Posterior cingulate gyrus (tissue), 11 donors: Measurements from ENCODE around the gene CCSER1.
"Not testable (repeated sequence)": the region's sequence is repeated elsewhere in the genome, so short reads cannot be mapped to it uniquely, and the experiment has no call there.

Experiments used
- DNase-seq, 10 donors: peaks; one replicate each; pipeline versions ENCODE4 v3.0.0 to v3.0.0-alpha.2; 2020 to 2021; ENCODE audit warnings: mixed read lengths in 3 of 10
- intact Hi-C: fragments of 100-400 bp; cut with DNase I; formaldehyde crosslinking; loops from one replicate; pipeline ENCODE4 v1.15.1; 2023

Gene CCSER1

GRCh38 chr4:90780193-90780592 lies 653.0 kb downstream of the CCSER1 start:
- DNase-seq = no peak
- intact Hi-C loops = no loop called here

GRCh38 chr4:90786602-90787001 lies 659.4 kb downstream of the CCSER1 start:
- intact Hi-C loops = no loop called here
- DNase-seq = no peak

- intact Hi-C loops = no loop called here
- no peak for DNase-seq
Measured at GRCh38 chr4:90792696-90793095, 665.5 kb downstream of the CCSER1 start.

- peak in 1 of 10 donors; percentile 68 for DNase-seq
- intact Hi-C loops = no loop called here
Measured at GRCh38 chr4:90798948-90799347, 671.8 kb downstream of the CCSER1 start.

- intact Hi-C loops = no loop called here
- DNase-seq = peak in 1 of 10 donors; percentile 55
Measured at GRCh38 chr4:90799895-90800294, 672.7 kb downstream of the CCSER1 start.

- intact Hi-C loops = no loop called here
- no peak for DNase-seq
Measured at GRCh38 chr4:90815569-90815968, 688.4 kb downstream of the CCSER1 start.

GRCh38 chr4:90816754-90817153 lies 689.6 kb downstream of the CCSER1 start:
- intact Hi-C loops = no loop called here
- DNase-seq = no peak

- DNase-seq = no peak
- intact Hi-C loops = no loop called here
Measured at GRCh38 chr4:90824266-90825150, 697.3 kb downstream of the CCSER1 start.

- no peak for DNase-seq
- intact Hi-C loops = no loop called here
Measured at GRCh38 chr4:90825849-90826248, 698.7 kb downstream of the CCSER1 start.

- DNase-seq = no peak
- intact Hi-C loops = no loop called here
Measured at GRCh38 chr4:90833706-90834105, 706.5 kb downstream of the CCSER1 start.

GRCh38 chr4:90837241-90837640 lies 710.0 kb downstream of the CCSER1 start:
- intact Hi-C loops = no loop called here
- DNase-seq = no peak

GRCh38 chr4:90838859-90839258 lies 711.7 kb downstream of the CCSER1 start:
- intact Hi-C loops = not testable (repeated sequence)
- DNase-seq = peak in 2 of 10 donors; percentile 27 to 61

GRCh38 chr4:90840291-90840690 lies 713.1 kb downstream of the CCSER1 start:
- no peak for DNase-seq
- intact Hi-C loops = no loop called here

GRCh38 chr4:90840828-90841227 lies 713.6 kb downstream of the CCSER1 start:
- DNase-seq = no peak
- intact Hi-C loops = no loop called here

GRCh38 chr4:90841676-90842075 lies 714.5 kb downstream of the CCSER1 start:
- no peak for DNase-seq
- intact Hi-C loops = no loop called here

- intact Hi-C loops = no loop called here
- DNase-seq = no peak
Measured at GRCh38 chr4:90842960-90843359, 715.8 kb downstream of the CCSER1 start.

GRCh38 chr4:90844241-90844640 lies 717.0 kb downstream of the CCSER1 start:
- DNase-seq = no peak
- intact Hi-C loops = no loop called here

- intact Hi-C loops = no loop called here
- DNase-seq = no peak
Measured at GRCh38 chr4:90845777-90846176, 718.6 kb downstream of the CCSER1 start.

GRCh38 chr4:90852237-90852636 lies 725.0 kb downstream of the CCSER1 start:
- intact Hi-C loops = no loop called here
- peak in 5 of 10 donors; percentile 12 to 92 (median 70) for DNase-seq

GRCh38 chr4:90855111-90855510 lies 727.9 kb downstream of the CCSER1 start:
- intact Hi-C loops = no loop called here
- DNase-seq = no peak

- intact Hi-C loops = no loop called here
- DNase-seq = no peak
Measured at GRCh38 chr4:90857081-90857820, 730.1 kb downstream of the CCSER1 start.

- intact Hi-C loops = no loop called here
- no peak for DNase-seq
Measured at GRCh38 chr4:90875791-90876190, 748.6 kb downstream of the CCSER1 start.
